GM23338 (cell line): ENCODE data around the gene DPPA2. TPM values are rescaled to one million over a fixed set of nuclear protein-coding genes. Genes with fewer than 3 reads are reported as not detected.

Experiments
- ATAC-seq: fragments of 200-7000 bp; cut with Tn5 transposase; 3 replicates; pipeline ENCODE4 v1.9.1; 2020
- DNase-seq: peaks from one replicate; pipeline ENCODE4 v3.0.0-alpha.2; 2015; ENCODE audit warnings: low spot score
- H2AFZ ChIP-seq: fragments of 200-600 bp; sonication (generic); 2 replicates; pipeline ENCODE4 v1.8.0; 2016; ENCODE audit warnings: antibody characterized with exemption, mild to moderate bottlenecking, moderate library complexity
- H3F3A ChIP-seq: fragments of 200-600 bp; sonication (generic); replicated peaks from 2 replicates; pipeline ENCODE4 v1.8.0; 2017; ENCODE audit warnings: antibody characterized with exemption, mixed run types, low read depth
- H3K27ac ChIP-seq: fragments of 200-600 bp; sonication (generic); 2 replicates; pipeline ENCODE4 v1.6.1; 2016; ENCODE audit warnings: low read depth
- H3K27me3 ChIP-seq: fragments of 200-600 bp; sonication (generic); 2 replicates; pipeline ENCODE4 v1.8.0; 2016; ENCODE audit warnings: mild to moderate bottlenecking, mixed run types, moderate library complexity; ENCODE audit not compliant: insufficient read depth
- H3K36me3 ChIP-seq: fragments of 200-600 bp; sonication (generic); 2 replicates; pipeline ENCODE4 v1.8.0; 2016; ENCODE audit warnings: mild to moderate bottlenecking; ENCODE audit not compliant: insufficient read depth
- H3K4me1 ChIP-seq: fragments of 200-600 bp; sonication (generic); 2 replicates; pipeline ENCODE4 v1.8.0; 2016; ENCODE audit warnings: mild to moderate bottlenecking, moderate library complexity; ENCODE audit not compliant: insufficient read depth
- H3K4me2 ChIP-seq: fragments of 200-600 bp; sonication (generic); 2 replicates; pipeline ENCODE4 v1.7.1; 2017; ENCODE audit warnings: mixed run types
- H3K4me3 ChIP-seq: fragments of 200-600 bp; sonication (generic); 2 replicates; pipeline ENCODE4 v1.6.1; 2016; ENCODE audit warnings: mixed run types
- H3K79me2 ChIP-seq: fragments of 200-600 bp; sonication (generic); replicated peaks from 2 replicates; pipeline ENCODE4 v1.8.0; 2017; ENCODE audit warnings: mild to moderate bottlenecking; ENCODE audit not compliant: insufficient read depth
- H3K9me2 ChIP-seq: fragments of 200-600 bp; sonication (generic); 2 replicates; pipeline ENCODE4 v1.8.0; 2017; ENCODE audit not compliant: insufficient read depth
- H4K20me1 ChIP-seq: fragments of 200-600 bp; sonication (generic); replicated peaks from 2 replicates; pipeline ENCODE4 v1.8.0; 2017; ENCODE audit warnings: mild to moderate bottlenecking; ENCODE audit not compliant: insufficient read depth
- H3K27ac Mint-ChIP-seq: 2 replicates; pipeline ENCODE4 v1.8.0; 2020; ENCODE audit warnings: inconsistent platforms, mild to moderate bottlenecking, moderate library complexity, mixed read lengths
- H3K27me3 Mint-ChIP-seq: 3 replicates; pipeline ENCODE4 v1.8.0; 2022; ENCODE audit warnings: low read depth, mild to moderate bottlenecking, moderate library complexity, mixed read lengths, inconsistent platforms; ENCODE audit not compliant: insufficient read depth, poor library complexity
- H3K36me3 Mint-ChIP-seq: 3 replicates; pipeline ENCODE4 v1.8.0; 2021; ENCODE audit warnings: low read depth, mild to moderate bottlenecking, inconsistent platforms, moderate library complexity, mixed read lengths
- H3K4me1 Mint-ChIP-seq: 3 replicates; pipeline ENCODE4 v1.8.0; 2020; ENCODE audit warnings: mild to moderate bottlenecking, inconsistent platforms, mixed read lengths
- H3K4me3 Mint-ChIP-seq: 3 replicates; pipeline ENCODE4 v1.8.0; 2021; ENCODE audit warnings: moderate library complexity, mild to moderate bottlenecking, inconsistent platforms, mixed read lengths
- H3K9me3 Mint-ChIP-seq: 3 replicates; pipeline ENCODE4 v1.8.0; 2020; ENCODE audit warnings: moderate library complexity, mild to moderate bottlenecking, inconsistent platforms, mixed read lengths
- CREB1 ChIP-seq: fragments of 250-450 bp; sonication (Bioruptor Pico); IDR thresholded peaks from 2 replicates; pipeline ENCODE4 v1.5.0; 2020; ENCODE audit warnings: low read depth, mild to moderate bottlenecking, moderate library complexity
- CTCF ChIP-seq, 2 experiments: fragments of 200-600 bp in 1 of 2; sonication (generic) in 1 of 2; conservative IDR thresholded peaks; 2 replicates each; pipeline versions ENCODE4 v1.5.1 to v1.6.1; 2016 to 2017; ENCODE audit warnings: antibody characterized with exemption in 2 of 2, low read depth in 2 of 2, mild to moderate bottlenecking in 2 of 2, moderate library complexity in 1 of 2
- ETS1 ChIP-seq: IDR thresholded peaks from 2 replicates; pipeline ENCODE4 v1.6.1; 2016; ENCODE audit warnings: antibody characterized with exemption
- EZH2 ChIP-seq: fragments of 200-600 bp; sonication (generic); IDR thresholded peaks from one replicate; pipeline ENCODE4 v1.8.0; 2017; ENCODE audit warnings: antibody characterized with exemption, mild to moderate bottlenecking, low read depth; ENCODE audit not compliant: unreplicated experiment
- EZH2phosphoT487 ChIP-seq: fragments of 200-600 bp; sonication (generic); IDR thresholded peaks from one replicate; pipeline ENCODE4 v1.8.1; 2018; ENCODE audit warnings: antibody characterized with exemption; ENCODE audit not compliant: unreplicated experiment
- JUNB ChIP-seq: IDR thresholded peaks from one replicate; pipeline ENCODE4 v1.6.1; 2016; ENCODE audit warnings: antibody characterized with exemption; ENCODE audit not compliant: unreplicated experiment
- NANOG ChIP-seq: IDR thresholded peaks from 2 replicates; pipeline ENCODE4 v1.6.1; 2016; ENCODE audit warnings: antibody characterized with exemption, borderline replicate concordance
- POLR2AphosphoS5 ChIP-seq: IDR thresholded peaks from 2 replicates; pipeline ENCODE4 v1.6.1; 2016; ENCODE audit warnings: antibody characterized with exemption, low read depth
- REST ChIP-seq: IDR thresholded peaks from one replicate; pipeline ENCODE4 v1.6.1; 2018; ENCODE audit warnings: antibody characterized with exemption; ENCODE audit not compliant: unreplicated experiment
- STAT1 ChIP-seq: IDR thresholded peaks from one replicate; pipeline ENCODE4 v1.6.1; 2016; ENCODE audit warnings: antibody characterized with exemption; ENCODE audit not compliant: unreplicated experiment
- ZNF114 ChIP-seq: fragments of 250-450 bp; sonication (Bioruptor Pico); IDR thresholded peaks from 2 replicates; pipeline ENCODE4 v1.5.0; 2020; ENCODE audit warnings: mild to moderate bottlenecking, moderate library complexity
- ZNF331 ChIP-seq: fragments of 250-450 bp; sonication (Bioruptor Pico); IDR thresholded peaks from 2 replicates; pipeline ENCODE4 v1.5.0; 2020; ENCODE audit warnings: low read depth, mild to moderate bottlenecking, moderate library complexity
- polyA plus RNA-seq: library from polyadenylated mRNA; unstranded; fragments of >200 nt; fragmentation: Nextera tagmentation; extraction: Ambion mirVana; gene quantifications from 2 replicates; pipeline ENCODE4 v1.2.1, GENCODE V29; 2016
- total RNA-seq: library from RNA; depleted of rRNA; stranded (reverse); fragments of >200 nt; shearing (Covaris generic); gene quantifications from 2 replicates; pipeline ENCODE4 v1.2.3, GENCODE V29; 2014

The DPPA2 gene
- total and polyA plus RNA-seq, 2 experiments from 2014 or later = 14.3 to 21.5 TPM

- TF ChIP-seq CTCF (conservative IDR thresholded peaks at IDR 0.05; ENCODE audit: low read depth in 2 of 2) = peak; percentile 94 to 95
- no peak for TF ChIP-seq EZH2
Observed at GRCh38 chr3:109275702-109276293, 40.5 kb downstream of the DPPA2 start (continued).

GRCh38 chr3:109270779-109271178 is 45.5 kb downstream of the DPPA2 start:
- ATAC-seq = no peak
- Histone ChIP-seq H3K79me2 (no peaks in the 10 kb centered on the region), H3K4me3 (no peak overlapping the region), H4K20me1 (no peaks in the 10 kb centered on the region), H2AFZ (no peak overlapping the region), H3K4me2 (no peak overlapping the region), H3K4me1 (no peaks in the 10 kb centered on the region), H3K9me2 (no peaks in the 10 kb centered on the region), H3F3A (no peaks in the 10 kb centered on the region), H3K27me3 (no peaks in the 10 kb centered on the region), H3K36me3 (no peaks in the 10 kb centered on the region), H3K27ac (no peak overlapping the region)
- no peaks in the 10 kb centered on the region; the same call in 2 of the 3 replicates for H3K4me1 Mint-ChIP-seq
- no peak overlapping the region for H3K27ac Mint-ChIP-seq
- H3K4me3 Mint-ChIP-seq = no peak overlapping the region
- no peaks in the 10 kb centered on the region for H3K9me3 Mint-ChIP-seq
- H3K36me3 Mint-ChIP-seq = no peaks in the 10 kb centered on the region
- no peak for DNase-seq
- no peaks in the 10 kb centered on the region for H3K27me3 Mint-ChIP-seq
- TF ChIP-seq EZH2 (no peak), STAT1 (no peak), ETS1 (no peak), ZNF114 (CRISPR knock-in tag) (no peak), NANOG (no peak), EZH2phosphoT487 (no peak), CTCF (conservative IDR thresholded peaks at IDR 0.05; ENCODE audit: low read depth in 2 of 2) (no peak), REST (no peak), POLR2AphosphoS5 (no peak), CREB1 (no peak), ZNF331 (CRISPR knock-in tag) (no peak), JUNB (no peak)
